Lower lobe of right lung (tissue), 2 donors: Measurements from ENCODE around the gene PPP1R37. TPM values are rescaled to one million over a fixed set of nuclear protein-coding genes. Genes with fewer than 3 reads are reported as not detected.
"Not testable (repeated sequence)": the region's sequence is repeated elsewhere in the genome, so short reads cannot be mapped to it uniquely, and the experiment has no call there.

Experiments
- ATAC-seq, 2 donors: fragments of 200-7000 bp; cut with Tn5 transposase; one replicate each; pipeline ENCODE4 v1.9.1; 2020 to 2022; ENCODE audit warnings: mild to moderate bottlenecking in 2 of 2, moderate library complexity in 2 of 2
- DNase-seq: peaks from one replicate; pipeline ENCODE4 v3.0.0-alpha.2; 2020
- H3K27ac ChIP-seq: fragments of 200-600 bp; one replicate; pipeline ENCODE4 v1.8.0; 2022
- H3K27me3 ChIP-seq: fragments of 200-600 bp; one replicate; pipeline ENCODE4 v1.8.0; 2022; ENCODE audit warnings: low read depth
- H3K36me3 ChIP-seq: fragments of 200-600 bp; one replicate; pipeline ENCODE4 v1.8.0; 2022; ENCODE audit warnings: mild to moderate bottlenecking
- H3K4me1 ChIP-seq: fragments of 200-600 bp; one replicate; pipeline ENCODE4 v1.8.0; 2022
- H3K4me3 ChIP-seq: fragments of 200-600 bp; one replicate; pipeline ENCODE4 v1.8.0; 2022; ENCODE audit warnings: mild to moderate bottlenecking
- H3K9me3 ChIP-seq: fragments of 200-600 bp; one replicate; pipeline ENCODE4 v1.8.0; 2022
- intact Hi-C: fragments of 100-400 bp; cut with DNase I; formaldehyde crosslinking; loops from one replicate; pipeline ENCODE4 v1.11.0; 2022
- total RNA-seq: library from RNA; stranded (reverse); fragmentation: NEBNext Ultra II Directional; extraction: Animal tissue kit (Norgen Biotek cat#: 25700); gene quantifications from one replicate; pipeline ENCODE4 v1.2.1, GENCODE V29; 2021
- TF ChIP-seq, protein P1 (sequence below): fragments of 200-600 bp; IDR thresholded peaks from one replicate; pipeline ENCODE4 v1.8.0; 2022; ENCODE audit warnings: antibody characterized with exemption, mild to moderate bottlenecking
- donor health status: DM: no; HTN: yes; CAD: no; lungs with severe emphysema.

The PPP1R37 gene
- total RNA-seq, 1 donor from 2014 or later: 29.1 TPM

DNA sequence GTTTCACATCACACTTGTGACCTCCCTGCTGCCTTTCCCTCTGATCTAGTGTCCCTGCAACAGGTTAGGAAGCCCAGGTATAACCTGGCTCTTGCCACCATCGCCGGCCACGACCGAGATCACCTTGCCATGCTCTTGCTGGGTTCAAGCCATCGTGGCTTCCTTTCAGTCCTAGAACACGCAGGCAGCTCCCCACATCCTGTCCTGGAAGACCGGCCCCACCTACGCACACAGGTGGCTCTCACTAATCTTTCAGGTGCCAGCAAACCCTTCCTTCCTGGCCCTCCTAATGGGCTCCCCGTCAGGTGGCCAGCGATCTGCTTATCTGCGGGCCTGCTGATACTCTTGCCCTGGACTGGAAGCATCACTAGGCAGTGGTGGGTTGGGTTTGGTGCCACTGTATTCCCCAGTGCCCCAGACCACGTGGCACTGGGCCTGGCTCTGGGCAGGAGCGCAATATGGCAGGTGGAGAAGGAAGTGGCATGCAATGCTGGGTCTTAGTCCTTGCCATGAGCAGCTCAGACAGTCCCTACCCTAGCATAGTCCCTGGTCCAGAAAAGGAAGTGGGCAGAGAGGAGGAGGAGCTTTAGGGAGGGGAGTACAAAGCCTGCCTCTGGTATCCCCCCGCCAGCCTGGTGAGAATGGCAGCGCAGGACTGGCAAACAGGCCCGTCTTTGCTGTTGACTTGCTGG lies 11.8 kb downstream of the PPP1R37 start:
- no peak for ATAC-seq
- Histone ChIP-seq H3K4me1 (peaks cover 31% of the 10 kb centered on the region), H3K27me3 (no peaks in the 10 kb centered on the region), H3K36me3 (no peaks in the 10 kb centered on the region), H3K27ac (no peak overlapping the region), H3K4me3 (no peak overlapping the region), H3K9me3 (no peaks in the 10 kb centered on the region)
- DNase-seq: no peak
- intact Hi-C loops: no loop called here
- TF ChIP-seq, protein P1, sequence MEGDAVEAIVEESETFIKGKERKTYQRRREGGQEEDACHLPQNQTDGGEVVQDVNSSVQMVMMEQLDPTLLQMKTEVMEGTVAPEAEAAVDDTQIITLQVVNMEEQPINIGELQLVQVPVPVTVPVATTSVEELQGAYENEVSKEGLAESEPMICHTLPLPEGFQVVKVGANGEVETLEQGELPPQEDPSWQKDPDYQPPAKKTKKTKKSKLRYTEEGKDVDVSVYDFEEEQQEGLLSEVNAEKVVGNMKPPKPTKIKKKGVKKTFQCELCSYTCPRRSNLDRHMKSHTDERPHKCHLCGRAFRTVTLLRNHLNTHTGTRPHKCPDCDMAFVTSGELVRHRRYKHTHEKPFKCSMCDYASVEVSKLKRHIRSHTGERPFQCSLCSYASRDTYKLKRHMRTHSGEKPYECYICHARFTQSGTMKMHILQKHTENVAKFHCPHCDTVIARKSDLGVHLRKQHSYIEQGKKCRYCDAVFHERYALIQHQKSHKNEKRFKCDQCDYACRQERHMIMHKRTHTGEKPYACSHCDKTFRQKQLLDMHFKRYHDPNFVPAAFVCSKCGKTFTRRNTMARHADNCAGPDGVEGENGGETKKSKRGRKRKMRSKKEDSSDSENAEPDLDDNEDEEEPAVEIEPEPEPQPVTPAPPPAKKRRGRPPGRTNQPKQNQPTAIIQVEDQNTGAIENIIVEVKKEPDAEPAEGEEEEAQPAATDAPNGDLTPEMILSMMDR: no peak

DNA sequence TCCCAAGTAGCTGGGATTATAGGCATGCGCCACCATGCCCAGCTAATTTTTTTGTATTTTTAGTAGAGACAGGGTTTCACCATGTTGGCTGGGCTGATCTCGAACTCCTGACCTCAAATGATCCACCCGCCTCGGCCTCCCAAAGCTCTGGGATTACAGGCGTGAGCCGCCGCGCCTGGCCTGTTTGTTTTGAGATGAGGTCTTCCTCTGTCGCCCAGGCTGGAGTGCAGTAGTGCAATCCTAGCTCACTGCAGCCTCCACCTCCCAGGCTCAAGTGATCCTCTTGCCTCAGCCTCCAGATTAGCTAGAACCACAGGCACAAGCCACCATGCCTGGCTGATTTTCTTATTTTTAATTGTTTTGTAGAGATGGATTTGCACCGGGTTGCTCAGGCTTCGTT lies 13.4 kb downstream of the PPP1R37 start:
- H3K36me3 ChIP-seq, DNase-seq, H3K9me3 ChIP-seq, intact Hi-C loops, H3K27me3 ChIP-seq, H3K4me3 ChIP-seq, ATAC-seq, H3K27ac ChIP-seq: not testable (repeated sequence)
- peaks cover 31% of the 10 kb centered on the region for H3K4me1 ChIP-seq

DNA sequence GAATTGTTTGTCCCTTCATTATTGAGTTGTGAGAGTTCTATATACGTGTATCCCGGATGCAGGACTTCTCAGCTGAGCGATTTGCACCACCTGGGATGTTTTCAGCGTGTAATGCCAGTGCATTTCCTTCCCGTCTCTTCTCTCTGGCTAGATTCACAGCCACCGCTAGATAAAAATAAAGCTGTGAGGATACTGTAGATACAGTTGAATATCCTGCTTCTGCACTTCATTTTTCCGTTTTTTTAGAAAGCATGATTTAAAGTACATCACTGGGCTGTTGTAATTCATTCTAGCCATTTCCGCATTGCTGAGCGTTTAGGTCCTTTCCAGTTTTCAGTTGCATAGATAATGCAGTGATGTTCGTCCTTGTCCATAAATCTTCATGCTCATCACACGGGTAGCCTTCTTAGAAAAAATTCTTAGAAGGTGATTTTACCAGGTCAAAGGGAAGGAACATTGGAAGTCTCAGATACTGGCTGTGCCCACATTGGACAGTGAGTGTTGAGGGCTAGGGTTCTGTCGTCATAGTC lies 14.7 kb downstream of the PPP1R37 start:
- no peaks in the 10 kb centered on the region for H3K27me3 ChIP-seq
- no peak for DNase-seq
- no peaks in the 10 kb centered on the region for H3K36me3 ChIP-seq
- no peak for ATAC-seq
- intact Hi-C loops: no loop called here
- H3K4me1 ChIP-seq: peaks cover 30% of the 10 kb centered on the region
- H3K4me3 ChIP-seq: no peak overlapping the region
- H3K27ac ChIP-seq: no peak overlapping the region
- TF ChIP-seq, protein P1: no peak
- no peaks in the 10 kb centered on the region for H3K9me3 ChIP-seq

DNA sequence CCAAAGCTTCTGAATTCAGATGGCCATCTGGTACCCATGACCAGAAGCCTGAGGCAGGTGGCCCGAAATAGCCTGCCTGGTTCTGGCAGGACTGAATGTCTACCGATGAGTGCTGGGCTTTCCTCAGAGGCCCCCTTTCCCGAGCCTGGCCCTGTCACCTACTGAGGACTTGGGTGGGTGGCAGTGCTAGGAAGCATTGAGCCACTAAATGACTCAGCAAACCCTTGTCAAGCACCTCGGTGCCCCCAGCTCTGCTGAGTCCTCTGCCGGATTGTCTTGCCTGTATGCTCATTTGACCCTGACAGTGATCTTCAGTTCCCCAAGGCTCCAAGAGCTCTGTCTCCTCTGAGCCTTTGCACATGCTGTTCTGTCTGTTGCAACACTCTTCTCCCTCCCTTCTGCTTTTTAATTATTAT lies 17.9 kb downstream of the PPP1R37 start:
- Histone ChIP-seq H3K4me1 (peaks cover 26% of the 10 kb centered on the region), H3K27me3 (no peaks in the 10 kb centered on the region), H3K9me3 (no peaks in the 10 kb centered on the region), H3K36me3 (no peaks in the 10 kb centered on the region), H3K4me3 (no peak overlapping the region), H3K27ac (no peak overlapping the region)
- TF ChIP-seq, protein P1: no peak
- no peak for ATAC-seq
- intact Hi-C loops: no loop called here
- no peak for DNase-seq

DNA sequence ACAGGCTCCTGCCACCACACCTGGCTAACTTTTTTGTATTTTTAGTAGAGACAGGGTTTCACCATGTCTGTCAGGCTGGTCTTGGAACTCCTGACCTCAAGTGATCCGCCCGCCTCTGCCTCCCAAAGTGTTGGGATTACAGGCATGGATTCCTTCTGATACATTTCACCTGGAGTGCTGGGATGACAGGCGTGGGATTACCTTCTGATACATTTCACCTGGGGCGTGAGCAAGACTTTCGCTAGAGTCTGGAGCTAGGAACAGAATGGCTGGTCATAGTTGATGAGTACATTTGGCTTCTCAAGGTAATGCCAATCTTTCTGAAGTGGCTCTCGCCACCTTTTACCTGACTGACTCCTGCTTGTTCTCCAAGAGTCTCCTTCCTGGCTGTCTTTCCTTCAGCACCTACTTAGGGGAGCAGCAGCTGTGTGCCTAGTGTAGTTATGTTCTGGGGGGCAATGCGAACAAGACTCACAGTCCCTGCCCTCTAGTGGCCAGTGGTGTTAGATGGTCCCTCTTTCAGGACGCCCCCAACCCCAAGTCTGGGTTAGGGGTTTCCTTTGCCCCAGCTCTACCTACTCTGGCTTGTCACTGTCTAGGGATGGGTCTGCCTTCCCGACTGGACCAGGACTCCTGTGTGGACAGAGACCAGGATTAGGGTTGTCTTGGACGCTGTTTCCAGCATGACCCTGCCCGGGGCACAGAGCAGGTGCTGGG lies 19.3 kb downstream of the PPP1R37 start:
- no peak for DNase-seq
- no peaks in the 10 kb centered on the region for H3K27me3 ChIP-seq
- no peaks in the 10 kb centered on the region for H3K9me3 ChIP-seq
- ATAC-seq: no peak
- TF ChIP-seq, protein P1: no peak
- no peaks in the 10 kb centered on the region for H3K36me3 ChIP-seq
- no peak overlapping the region for H3K4me3 ChIP-seq
- intact Hi-C loops: no loop called here
- peaks cover 40% of the 10 kb centered on the region for H3K4me1 ChIP-seq
- no peak overlapping the region for H3K27ac ChIP-seq

DNA sequence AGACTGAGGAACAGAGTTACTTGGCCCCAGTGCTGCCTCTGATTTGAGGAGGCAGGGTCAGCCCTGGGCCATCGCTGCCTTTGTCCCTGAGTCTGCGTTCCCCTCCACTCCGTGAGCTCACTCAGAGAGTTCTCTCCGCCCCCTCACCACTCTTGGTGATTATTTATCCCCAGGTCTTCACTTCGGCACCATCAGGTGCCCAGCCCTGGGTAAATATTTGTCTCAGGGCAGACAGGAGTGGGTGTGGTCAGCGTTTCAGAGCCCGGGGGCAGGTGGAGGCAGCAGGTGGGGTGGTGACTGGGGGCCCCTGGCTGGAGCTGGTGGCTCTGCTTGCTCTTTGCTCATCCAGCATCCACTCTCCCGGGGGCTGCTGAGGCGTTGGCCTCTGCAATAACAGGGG lies 20.6 kb downstream of the PPP1R37 start:
- Histone ChIP-seq H3K4me1 (peaks cover 53% of the 10 kb centered on the region), H3K27me3 (no peaks in the 10 kb centered on the region), H3K27ac (no peak overlapping the region), H3K9me3 (no peaks in the 10 kb centered on the region), H3K36me3 (no peaks in the 10 kb centered on the region), H3K4me3 (no peak overlapping the region)
- intact Hi-C loops: no loop called here
- TF ChIP-seq, protein P1: no peak
- no peak for DNase-seq
- ATAC-seq: peak; percentile 54 to 77
